ENCODE data around the gene JPH4.

JPH4 gene

DNA sequence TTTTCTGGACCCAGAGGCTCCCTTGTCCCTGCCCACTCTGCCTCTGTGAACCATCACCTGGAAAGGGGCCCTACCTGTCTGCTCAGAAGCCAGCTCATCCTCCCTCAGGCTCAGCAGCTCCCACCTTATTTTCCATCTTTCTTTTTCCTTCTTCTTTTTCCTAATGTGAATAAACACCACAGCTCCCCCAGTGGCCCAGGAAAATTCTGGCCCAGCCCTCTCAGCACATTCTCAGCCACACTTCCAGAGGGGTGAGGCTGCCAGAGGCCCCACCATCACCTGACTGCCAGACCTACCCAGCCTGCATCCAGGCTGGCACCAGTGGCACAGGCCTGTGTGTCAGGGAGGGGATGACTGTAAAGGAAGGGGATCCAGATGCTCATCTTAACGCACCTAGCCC lies 50.0 kb downstream of the JPH4 start:
- no peak for DNase-seq (ENCODE audit: low read depth in 2 of 2)

GRCh38 chr14:23525611-23526010 lies 53.0 kb downstream of the JPH4 start:
- no peak for DNase-seq (ENCODE audit: low read depth in 2 of 2)

GRCh38 chr14:23524954-23525353 lies 53.6 kb downstream of the JPH4 start:
- DNase-seq (ENCODE audit: low read depth in 2 of 2): no peak

DNA sequence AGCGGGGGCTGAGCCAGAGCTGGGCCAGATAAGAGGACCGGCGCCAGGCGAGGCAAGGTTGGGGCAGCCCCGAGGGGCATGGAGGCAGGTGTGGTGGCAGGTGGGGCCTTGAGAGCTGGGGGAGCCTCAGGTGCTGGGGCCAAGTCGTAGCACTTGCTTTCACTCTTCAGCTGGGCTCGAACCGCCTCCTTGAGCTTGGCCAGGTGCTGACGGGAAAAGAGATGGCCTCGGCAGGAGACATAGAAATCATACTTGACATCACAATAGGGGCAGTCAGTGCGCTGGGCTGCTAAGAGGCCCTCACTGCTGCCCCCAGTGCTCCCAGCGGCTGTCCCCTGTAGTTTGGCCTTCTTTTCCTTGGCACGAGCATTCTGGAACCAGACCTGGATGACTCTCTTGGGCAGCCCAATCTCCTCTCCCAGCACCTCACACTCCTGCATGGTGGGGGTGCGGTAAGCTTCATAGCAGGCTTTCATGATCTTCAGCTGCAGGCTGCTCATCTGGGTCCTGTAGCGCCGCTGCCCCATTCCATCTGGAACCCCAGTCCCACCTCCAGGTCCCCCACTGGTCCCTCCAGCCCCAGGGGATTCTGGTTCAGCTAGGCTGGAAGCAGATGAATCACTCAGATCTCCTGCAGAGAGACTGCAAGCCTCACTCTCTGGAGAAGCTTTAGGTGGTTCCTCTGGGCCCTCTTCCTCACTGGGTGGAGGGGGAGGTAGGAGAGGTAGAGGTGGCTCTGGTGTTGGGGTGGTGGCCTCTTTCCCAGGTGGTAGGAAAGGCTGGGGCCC lies 55.2 kb downstream of the JPH4 start:
- no peak for DNase-seq (ENCODE audit: low read depth in 2 of 2)

DNA sequence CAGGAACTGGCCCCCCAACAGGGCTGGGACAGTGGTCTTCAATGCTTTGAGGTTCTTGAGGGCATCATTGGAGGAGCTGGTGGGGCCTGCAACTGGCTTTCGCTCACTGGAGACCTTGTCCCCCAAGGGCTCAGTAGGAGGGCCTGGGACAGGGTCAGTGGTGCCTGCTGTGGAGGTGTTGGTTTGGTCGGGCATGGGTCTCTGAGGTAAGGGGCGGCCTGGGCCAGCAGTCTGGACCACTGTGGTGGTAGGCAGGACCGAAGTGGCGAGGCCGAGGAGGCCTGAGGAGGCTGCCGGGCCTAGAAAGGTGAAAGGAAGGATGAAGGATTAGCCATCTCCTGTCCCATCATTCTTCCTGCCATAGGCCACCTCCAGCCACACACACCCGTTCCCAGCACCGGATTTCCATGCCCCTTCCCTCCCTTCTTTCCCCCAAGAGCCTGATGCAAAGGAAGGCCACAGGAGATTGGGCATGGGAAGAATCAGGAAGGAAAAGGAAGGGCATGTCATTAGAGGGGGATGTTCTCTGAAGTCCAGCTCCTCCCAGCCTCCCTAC lies 55.9 kb downstream of the JPH4 start:
- DNase-seq (ENCODE audit: low read depth in 2 of 2): no peak

DNA sequence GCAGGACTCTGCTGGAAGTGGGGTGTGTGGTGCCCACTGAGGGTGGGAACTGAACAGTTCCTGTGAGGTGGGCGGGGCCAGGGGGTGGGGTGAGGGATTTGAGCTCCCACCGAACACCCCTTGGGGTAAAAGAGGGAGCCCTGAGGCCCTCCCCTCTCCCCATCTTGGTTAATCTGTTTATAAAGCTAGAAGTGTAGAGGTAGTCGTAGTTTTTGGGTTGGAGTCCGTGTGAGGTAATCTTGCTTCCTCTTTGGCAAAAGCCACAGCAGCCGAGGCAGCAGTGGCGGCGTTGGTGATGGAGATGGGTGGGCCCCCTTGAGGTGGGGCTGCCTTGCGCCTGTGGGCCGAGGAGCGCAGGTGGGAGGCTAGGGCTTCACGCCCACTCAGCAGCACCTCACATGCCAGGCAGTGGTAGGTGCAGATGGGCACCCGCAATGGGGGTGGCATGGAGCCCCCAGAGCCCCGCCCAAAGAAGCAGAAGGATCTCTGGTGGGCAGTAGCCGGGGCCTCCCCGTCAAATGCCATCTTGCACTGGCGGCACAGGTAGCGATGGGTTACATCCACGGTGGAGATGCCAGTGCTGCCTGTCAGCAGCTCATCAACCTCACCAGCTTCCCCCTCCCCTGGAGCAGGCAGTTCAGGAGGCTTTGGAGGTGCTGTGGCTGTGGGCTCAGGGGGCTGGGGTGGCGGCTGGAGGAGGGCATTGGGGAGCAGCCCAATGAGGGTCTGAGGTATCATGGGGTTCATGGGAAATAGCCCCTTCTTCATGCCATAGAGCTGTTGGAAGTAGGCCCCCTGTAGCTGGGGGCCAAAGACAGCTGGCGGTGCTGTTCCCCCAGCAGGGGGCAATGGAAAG lies 56.6 kb downstream of the JPH4 start:
- no peak for DNase-seq (ENCODE audit: low read depth in 2 of 2)

- DNase-seq (ENCODE audit: low read depth in 2 of 2): no peak
These were observed 57.6 kb downstream of the JPH4 start for GRCh38 chr14:23520899-23521533.

GRCh38 chr14:23518709-23519108 lies 59.9 kb downstream of the JPH4 start:
- no peak for DNase-seq (ENCODE audit: low read depth in 2 of 2)

All from stimulated activated CD4-positive, alpha-beta T cell treated with anti-CD3 and anti-CD28 coated beads, Interleukin-4, amount 100 ng/mL, for 48 hours (primary cell).